Transverse colon (tissue), 3 donors: Measurements from ENCODE around the gene WASF2.

ENCODE experiments used
- POLR2A ChIP-seq: fragments of 450-650 bp; IDR thresholded peaks from one replicate; pipeline ENCODE4 v1.6.1; 2016; ENCODE audit warnings: antibody characterized with exemption, mild to moderate bottlenecking, moderate library complexity
- TF ChIP-seq, protein P1 (sequence below), 5 experiments: fragments of 200-600 bp in 3 of 5; fragments of 450-650 bp in 2 of 5; sonication (generic) in 3 of 5; IDR thresholded peaks; 1 replicate in 2 of 5; 2 replicates in 3 of 5; pipeline ENCODE4 v1.5.1; 2016 to 2017; ENCODE audit warnings: antibody characterized with exemption in 5 of 5, inconsistent platforms in 3 of 5, mild to moderate bottlenecking in 2 of 5, moderate library complexity in 1 of 5

DNA sequence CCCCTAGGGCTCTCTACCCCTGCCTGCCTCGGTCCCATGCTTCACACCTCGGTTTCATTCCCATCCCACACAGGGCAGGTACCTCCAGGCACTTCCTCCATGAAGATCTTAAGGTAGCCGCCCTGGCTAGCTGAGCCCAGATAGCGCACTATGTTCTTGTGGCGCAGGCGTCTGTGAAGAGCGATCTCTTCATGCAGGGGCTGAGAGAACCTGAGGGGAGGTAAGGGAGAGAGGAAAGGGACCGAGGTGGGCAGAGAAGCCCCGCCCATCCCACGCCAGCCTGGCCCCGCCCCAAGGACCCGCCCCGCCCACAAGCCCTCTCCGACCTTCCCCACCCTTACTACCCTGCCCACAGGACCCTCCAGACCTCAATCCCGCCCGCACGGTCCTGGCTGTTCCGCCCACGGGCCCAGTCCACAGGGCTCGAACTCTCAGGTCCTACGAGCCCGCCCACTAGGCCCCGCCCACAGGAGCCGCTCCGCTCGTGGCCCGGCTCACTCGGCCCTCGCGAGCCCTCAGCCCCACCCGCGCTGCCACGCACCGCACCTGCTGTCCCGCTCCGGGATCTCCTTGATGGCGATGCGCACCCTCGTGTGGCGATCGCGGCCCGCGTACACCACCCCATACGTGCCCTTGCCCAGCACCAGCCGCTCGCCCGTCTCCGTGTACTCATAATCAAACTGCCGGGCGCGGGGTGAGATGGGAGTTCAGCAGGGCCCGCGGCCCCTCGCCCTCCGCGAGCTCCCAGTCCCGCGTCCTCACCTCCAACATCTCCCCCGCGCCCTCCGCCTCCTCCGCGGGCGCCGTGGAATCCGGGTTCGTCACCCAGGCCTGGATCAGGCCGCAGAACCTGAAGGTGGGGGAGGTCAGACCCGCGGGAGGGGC, 129.6 kb downstream of the WASF2 start:
- TF ChIP-seq POLR2A: no peak
- TF ChIP-seq, protein P1, sequence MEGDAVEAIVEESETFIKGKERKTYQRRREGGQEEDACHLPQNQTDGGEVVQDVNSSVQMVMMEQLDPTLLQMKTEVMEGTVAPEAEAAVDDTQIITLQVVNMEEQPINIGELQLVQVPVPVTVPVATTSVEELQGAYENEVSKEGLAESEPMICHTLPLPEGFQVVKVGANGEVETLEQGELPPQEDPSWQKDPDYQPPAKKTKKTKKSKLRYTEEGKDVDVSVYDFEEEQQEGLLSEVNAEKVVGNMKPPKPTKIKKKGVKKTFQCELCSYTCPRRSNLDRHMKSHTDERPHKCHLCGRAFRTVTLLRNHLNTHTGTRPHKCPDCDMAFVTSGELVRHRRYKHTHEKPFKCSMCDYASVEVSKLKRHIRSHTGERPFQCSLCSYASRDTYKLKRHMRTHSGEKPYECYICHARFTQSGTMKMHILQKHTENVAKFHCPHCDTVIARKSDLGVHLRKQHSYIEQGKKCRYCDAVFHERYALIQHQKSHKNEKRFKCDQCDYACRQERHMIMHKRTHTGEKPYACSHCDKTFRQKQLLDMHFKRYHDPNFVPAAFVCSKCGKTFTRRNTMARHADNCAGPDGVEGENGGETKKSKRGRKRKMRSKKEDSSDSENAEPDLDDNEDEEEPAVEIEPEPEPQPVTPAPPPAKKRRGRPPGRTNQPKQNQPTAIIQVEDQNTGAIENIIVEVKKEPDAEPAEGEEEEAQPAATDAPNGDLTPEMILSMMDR (IDR thresholded peaks at IDR 0.05): no peak
